ENCODE results near the gene GAL3ST3. TPM values are rescaled to one million over a fixed set of nuclear protein-coding genes. Genes with fewer than 3 reads are reported as not detected.
"Not testable (repeated sequence)": the region's sequence is repeated elsewhere in the genome, so short reads cannot be mapped to it uniquely, and the experiment has no call there.

Gene GAL3ST3
- total RNA-seq: not detected

GRCh38 chr11:66048547-66049323, at the start of gene GAL3ST3:
GAL3ST3 (minus strand) TSS chr11:66049161; CDS start chr11:66045415, 3,746 bp downstream.
- DNase-seq (ENCODE audit: low spot score in 2 of 2): no peak
- 21% methylated on average over 22 of the region's 39 CpGs for WGBS
- Histone ChIP-seq H3K27ac (no peak within 1 kb of the TSS), H3K4me1 (peaks cover 25% of the 10 kb centered on the region), H3K27me3 (peaks cover 20% of the 10 kb centered on the region), H3K9me3 (no peaks in the 10 kb centered on the region), H3K4me3 (no peak within 1 kb of the TSS), H3K36me3 (no peaks in the 10 kb centered on the region)
- TF ChIP-seq EP300 (IDR thresholded peaks at IDR 0.05) (no peak), POLR2AphosphoS5 (IDR thresholded peaks at IDR 0.05) (no peak), CTCF (IDR thresholded peaks at IDR 0.05) (no peak)

GRCh38 chr11:66092125-66092524, 43.2 kb upstream of the GAL3ST3 start:
- not testable (repeated sequence) for H3K4me1 ChIP-seq; H3K4me3 ChIP-seq; H3K27ac ChIP-seq; DNase-seq (ENCODE audit: low spot score in 2 of 2); H3K27me3 ChIP-seq; H3K36me3 ChIP-seq; H3K9me3 ChIP-seq
- 97% methylated on average over 2 of the region's 2 CpGs for WGBS

- no peaks in the 10 kb centered on the region for H3K9me3 ChIP-seq
- no peak overlapping the region for H3K4me3 ChIP-seq
- H3K27me3 ChIP-seq: no peaks in the 10 kb centered on the region
- H3K36me3 ChIP-seq: no peaks in the 10 kb centered on the region
- TF ChIP-seq POLR2A (IDR thresholded peaks at IDR 0.05) (no peak), CTCF (IDR thresholded peaks at IDR 0.05) (no peak), EP300 (IDR thresholded peaks at IDR 0.05) (no peak), POLR2AphosphoS5 (IDR thresholded peaks at IDR 0.05) (no peak)
- 85% methylated on average over 4 of the region's 4 CpGs for WGBS
- H3K4me1 ChIP-seq: peaks cover 1% of the 10 kb centered on the region
- H3K27ac ChIP-seq: no peak overlapping the region
- DNase-seq (ENCODE audit: low spot score in 2 of 2): no peak
These were observed 41.3 kb upstream of the GAL3ST3 start for GRCh38 chr11:66090288-66090687.

- Histone ChIP-seq H3K4me1 (peaks cover 5% of the 10 kb centered on the region), H3K4me3 (no peak overlapping the region), H3K27ac (no peak overlapping the region), H3K9me3 (no peaks in the 10 kb centered on the region), H3K36me3 (no peaks in the 10 kb centered on the region), H3K27me3 (no peaks in the 10 kb centered on the region)
- DNase-seq (ENCODE audit: low spot score in 2 of 2): no peak
- WGBS: 88% methylated on average over 3 of the region's 3 CpGs
- TF ChIP-seq POLR2A (IDR thresholded peaks at IDR 0.05) (no peak), POLR2AphosphoS5 (IDR thresholded peaks at IDR 0.05) (no peak), CTCF (IDR thresholded peaks at IDR 0.05) (no peak), EP300 (IDR thresholded peaks at IDR 0.05) (no peak)
These were observed 40.1 kb upstream of the GAL3ST3 start for GRCh38 chr11:66089067-66089466.

GRCh38 chr11:66087148-66087908, 38.4 kb upstream of the GAL3ST3 start:
- Histone ChIP-seq H3K36me3 (no peaks in the 10 kb centered on the region), H3K27ac (no peak overlapping the region), H3K27me3 (no peaks in the 10 kb centered on the region), H3K9me3 (no peaks in the 10 kb centered on the region), H3K4me1 (peaks cover 22% of the 10 kb centered on the region), H3K4me3 (no peak overlapping the region)
- no peak for TF ChIP-seq POLR2AphosphoS5 (IDR thresholded peaks at IDR 0.05)
- TF ChIP-seq POLR2A (IDR thresholded peaks at IDR 0.05): no peak
- TF ChIP-seq EP300 (IDR thresholded peaks at IDR 0.05): no peak
- no peak for TF ChIP-seq CTCF (IDR thresholded peaks at IDR 0.05)
- 86% methylated on average over 8 of the region's 9 CpGs for WGBS
- no peak for DNase-seq (ENCODE audit: low spot score in 2 of 2)
